DOHH2 (cell line): ENCODE data around the gene CCDC102A.

ENCODE experiments used
- CTCF ChIP-seq: fragments of 200-600 bp; sonication (generic); IDR thresholded peaks from one replicate; pipeline ENCODE4 v1.5.1; 2014; ENCODE audit warnings: antibody characterized with exemption, mild to moderate bottlenecking, low read depth, low read length; ENCODE audit not compliant: poor library complexity, severe bottlenecking
- EZH2phosphoT487 ChIP-seq: fragments of 200-600 bp; sonication (generic); IDR thresholded peaks from 2 replicates; pipeline ENCODE4 v1.6.1; 2017; ENCODE audit warnings: borderline replicate concordance, mild to moderate bottlenecking, antibody characterized with exemption, low read length, moderate library complexity, mixed read lengths

DNA sequence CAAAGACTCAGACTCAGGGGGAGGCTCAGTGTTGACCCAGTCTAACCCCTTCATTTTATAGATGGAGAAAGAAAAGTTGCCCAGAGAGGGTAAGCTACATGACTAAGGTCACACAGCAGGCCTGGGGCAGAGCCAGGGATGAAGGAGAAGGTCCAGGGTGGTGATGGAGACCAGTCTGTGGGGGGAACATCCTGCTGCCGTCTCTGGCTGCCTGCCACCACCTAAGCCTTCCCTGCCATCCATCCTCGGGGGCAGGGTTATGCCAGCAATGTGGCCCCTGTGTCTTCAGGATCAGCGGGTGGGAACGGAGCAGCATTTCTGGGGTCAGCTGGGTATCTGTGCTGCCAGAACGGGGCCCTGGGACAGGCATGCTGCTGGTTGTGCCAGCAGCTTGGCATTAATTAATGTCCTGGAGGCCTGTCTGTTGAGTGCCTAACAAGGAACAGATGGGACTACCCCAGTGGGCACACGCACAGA is 55.6 kb downstream of the CCDC102A start:
- TF ChIP-seq CTCF, result no peak
- TF ChIP-seq EZH2phosphoT487, result no peak
